HG03175 (cell line): Measurements from ENCODE around the gene USP49.
"Not testable (repeated sequence)": the region's sequence is repeated elsewhere in the genome, so short reads cannot be mapped to it uniquely, and the experiment has no call there.

ENCODE experiments used
- ATAC-seq: cut with Tn5 transposase; IDR thresholded peaks from one replicate; pipeline ENCODE4 v1.9.1; 2021; ENCODE audit warnings: mild to moderate bottlenecking, moderate library complexity; ENCODE audit not compliant: unreplicated experiment

Gene USP49

DNA sequence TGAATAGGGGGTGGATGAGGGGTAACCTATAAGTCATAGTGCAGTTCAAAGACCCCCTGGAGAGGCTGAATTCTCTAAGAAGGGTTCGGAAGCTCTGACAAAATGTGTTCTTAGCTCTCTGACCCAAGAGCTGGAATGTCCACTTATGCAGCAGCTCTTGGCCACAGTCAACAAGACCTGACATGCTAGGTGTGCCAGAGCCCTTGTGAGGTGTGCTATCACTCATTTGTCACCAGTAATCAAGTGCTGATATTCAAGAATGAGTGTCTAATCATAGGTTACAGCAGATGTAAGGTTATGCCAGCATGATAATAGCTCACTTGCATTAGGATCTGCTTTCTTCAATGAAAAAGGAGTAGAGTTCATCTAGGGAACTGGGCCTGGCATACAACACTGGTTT is 79.6 kb downstream of the USP49 start:
- no peak for ATAC-seq

DNA sequence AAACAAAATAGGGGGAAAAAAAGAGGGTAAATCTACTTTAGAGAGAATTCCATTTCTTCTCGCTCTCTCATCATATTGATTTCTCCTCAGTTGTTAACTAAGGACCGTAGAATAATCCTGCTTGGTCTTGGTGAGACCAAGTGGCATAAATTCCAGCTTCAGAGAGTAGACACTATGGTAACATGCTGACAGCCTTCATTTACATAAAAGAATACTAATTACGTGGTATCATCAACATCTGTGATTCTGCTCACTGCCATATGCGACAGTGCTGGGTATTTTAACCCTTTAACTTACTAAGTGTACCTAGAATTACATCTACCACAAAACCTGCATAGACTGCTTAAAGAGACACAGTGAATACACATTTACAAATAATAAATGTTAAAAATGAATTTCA is 80.5 kb downstream of the USP49 start:
- ATAC-seq = no peak

DNA sequence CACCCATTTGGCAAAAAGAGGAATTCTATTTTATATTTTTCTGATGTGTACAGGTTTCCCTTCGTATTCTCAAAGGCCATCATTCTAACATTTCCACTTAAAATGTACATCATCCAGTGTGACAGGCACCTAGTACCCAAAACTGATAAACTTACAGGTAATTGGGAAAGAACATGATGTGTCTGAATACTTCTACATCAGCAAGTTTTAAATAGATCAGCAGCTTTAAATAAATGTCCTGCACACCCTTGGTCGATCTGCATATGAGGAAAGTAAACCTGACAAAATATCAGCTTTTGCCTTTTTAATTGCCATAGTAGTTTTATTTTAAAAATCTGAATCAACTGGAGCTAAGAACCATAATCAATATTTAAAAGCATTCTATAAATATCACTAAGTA is 81.2 kb downstream of the USP49 start:
- ATAC-seq = no peak

DNA sequence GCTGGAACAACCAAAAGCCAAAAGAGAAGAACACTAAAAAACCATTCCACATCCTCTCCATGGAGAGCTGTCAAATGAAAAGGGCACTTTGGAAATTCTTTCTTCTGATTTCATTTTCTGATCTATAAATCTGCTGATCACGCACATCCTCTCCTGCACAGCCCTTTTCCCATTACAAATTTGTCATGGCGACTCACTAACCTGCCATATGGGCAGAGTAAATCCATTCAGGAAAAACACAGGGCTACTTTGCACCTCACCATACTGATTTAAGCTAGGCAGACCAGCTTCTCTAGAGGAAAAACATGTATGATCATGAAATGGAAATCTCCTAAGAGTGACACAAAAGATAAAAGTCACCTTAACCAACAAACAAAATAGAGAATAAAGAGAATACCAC is 81.7 kb downstream of the USP49 start:
- ATAC-seq = no peak

DNA sequence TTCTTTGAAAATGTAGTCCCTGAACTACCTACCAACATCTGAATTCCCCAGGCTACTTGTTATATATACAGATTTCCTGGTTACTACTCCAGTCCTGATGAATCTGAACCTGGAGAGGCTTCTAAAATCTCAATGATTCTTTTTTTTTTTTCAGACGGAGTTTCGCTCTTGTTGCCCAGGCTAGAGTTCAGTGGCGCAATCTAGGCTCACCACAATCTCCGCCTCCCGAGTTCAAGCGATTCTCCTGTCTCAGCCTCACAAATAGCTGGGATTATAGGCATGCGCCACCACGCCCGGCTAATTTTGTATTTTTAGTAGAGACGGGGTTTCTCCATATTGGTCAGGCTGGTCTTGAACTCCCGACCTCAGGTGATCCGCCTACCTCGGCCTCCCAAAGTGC is 83.2 kb downstream of the USP49 start:
- ATAC-seq = not testable (repeated sequence)

DNA sequence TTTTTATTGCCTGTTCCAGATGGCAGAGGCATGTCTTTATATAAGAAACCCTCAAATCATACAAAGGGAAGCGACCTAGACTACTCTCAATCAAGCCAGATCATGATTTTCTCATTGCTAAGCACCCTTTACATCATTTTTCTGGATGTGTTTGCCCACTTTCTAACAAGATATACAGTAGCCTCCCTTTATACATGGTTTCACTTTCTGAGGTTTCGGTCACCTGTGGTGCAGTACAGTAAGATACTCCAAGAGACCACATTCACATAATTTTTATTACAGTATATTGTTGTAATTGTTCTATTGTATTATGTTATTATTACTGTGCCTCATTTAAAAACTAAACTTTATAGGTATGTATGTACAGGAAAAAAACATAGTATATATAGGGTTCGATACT is 84.1 kb downstream of the USP49 start:
- ATAC-seq = no peak

DNA sequence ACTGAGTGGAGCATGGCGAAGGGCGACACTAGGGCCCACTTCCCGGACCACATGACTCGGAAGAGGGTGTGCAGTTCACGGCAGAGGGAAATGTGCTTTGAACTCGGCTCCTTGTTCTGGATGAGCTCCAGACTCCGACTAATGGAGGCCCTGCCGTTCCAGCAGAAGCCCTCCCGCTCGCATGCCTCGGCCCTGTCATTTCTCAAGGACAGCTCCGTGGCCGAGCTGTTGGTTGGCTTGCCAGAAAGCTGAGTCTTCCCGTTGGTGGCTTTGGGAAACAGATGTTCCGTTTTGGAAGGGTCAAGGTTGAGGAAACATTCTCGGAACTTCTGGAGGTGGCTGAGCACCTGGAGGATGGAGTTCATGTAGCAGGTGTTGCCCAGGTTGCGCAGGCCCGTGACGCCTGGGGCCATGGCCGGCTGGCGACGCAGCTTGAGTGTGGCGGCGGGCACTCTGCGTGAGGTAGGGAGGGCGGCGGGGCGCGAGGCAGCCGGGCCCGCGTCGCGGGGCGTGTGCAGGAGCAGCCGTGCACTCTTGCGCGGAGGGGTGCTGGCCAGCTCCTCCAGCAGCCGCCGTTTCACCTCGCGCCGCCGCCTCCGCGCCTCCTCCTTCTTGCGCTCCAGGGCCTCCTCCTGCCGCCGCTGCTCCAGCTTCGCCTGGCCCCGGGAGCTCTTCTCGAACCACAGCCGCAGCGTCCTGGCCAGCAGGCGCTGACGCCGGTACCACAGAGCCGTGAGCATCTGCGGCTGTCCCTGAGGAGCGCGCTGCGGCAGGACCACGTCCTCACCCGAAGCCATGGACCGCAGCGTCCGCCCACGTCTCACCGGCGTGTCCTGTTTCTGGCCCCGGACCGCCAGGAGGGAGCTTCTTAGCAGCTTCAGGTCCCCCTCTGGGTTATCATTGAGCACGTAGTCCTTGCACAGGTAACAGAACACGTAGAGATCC is 89.1 kb downstream of the USP49 start:
- ATAC-seq = no peak

DNA sequence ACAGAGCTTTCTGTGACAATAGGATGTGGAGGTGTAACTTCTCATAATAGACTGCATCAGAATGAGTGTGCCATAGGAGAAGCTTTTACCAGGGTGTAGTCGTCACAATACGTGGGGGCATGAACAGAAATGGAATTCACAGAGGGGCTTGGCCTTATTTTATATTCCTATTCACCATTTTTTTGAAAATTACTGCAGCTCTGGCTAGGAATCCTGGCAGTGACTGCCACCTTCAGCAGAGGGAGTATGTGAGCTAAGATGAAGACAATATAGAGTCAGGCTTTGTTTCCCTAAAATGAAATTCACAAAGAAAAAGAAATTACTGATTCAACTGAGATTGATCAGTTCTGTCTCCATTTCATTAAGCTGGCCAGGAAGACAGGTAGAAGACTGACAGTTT is 93.8 kb downstream of the USP49 start:
- no peak for ATAC-seq

DNA sequence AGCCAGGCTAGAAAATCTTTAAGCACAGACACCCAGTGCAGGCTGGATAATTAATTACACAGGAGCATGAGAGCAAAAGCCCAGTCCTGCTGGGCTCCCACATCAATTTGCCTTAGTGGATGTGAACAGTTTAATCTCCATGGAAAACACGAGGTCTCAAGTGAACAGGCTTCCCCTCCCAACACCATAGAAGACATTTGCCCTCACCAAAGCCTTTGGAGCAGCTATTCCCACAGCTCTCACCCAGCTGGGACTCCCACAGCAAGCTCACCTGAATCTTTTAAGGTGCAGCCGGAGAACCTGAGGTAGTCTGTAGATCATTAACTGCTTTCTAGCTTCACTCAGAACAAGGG is 95.6 kb downstream of the USP49 start:
- ATAC-seq = no peak

DNA sequence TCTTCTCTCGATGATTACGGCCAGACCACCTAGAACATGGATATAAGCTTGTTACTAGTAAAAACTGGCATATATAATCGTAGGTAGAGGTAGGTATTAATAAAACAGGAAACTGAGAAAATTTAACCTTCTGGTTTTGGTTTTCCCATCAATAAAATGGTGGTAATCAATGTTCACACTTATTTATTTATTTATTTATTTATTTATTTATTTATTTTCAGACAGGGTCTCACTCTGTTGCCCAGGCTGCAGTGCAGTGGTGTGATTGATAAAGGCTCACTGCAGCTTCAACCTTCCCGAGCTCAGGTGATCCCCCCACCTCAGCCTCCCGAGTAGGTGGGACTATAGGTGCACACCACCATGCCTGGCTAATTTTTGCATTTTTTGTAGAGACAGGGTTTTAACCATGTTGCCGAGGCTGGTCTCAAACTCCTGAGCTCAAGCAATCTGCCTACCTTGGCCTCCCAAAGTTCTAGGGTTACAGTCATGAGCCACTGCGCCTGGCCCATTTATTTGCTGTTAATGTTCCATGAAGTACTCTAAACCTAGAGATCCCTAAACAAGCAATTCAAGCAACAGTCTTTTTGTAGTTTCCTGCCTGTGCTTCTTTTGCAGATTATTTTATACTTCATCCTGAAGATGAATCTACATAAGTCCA is 96.1 kb downstream of the USP49 start:
- ATAC-seq = no peak

DNA sequence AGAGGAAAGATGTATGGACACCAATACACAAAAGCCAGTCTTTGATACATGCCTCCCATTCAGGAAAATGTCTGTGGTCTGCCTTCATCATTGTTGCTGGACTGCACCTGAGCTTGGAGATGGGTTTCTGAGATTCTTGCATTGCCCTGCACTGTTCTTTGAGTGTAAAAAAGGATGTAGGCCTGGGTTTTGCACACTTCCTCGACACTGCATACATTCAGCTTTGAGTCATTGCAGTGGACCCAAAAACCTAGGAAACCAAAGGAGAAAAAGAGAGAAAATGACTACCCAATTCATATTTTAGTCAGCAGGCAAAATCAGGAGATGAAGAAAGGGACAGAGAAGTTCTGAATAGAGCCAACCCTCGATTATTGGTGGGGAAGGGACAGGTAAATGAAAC is 98.7 kb downstream of the USP49 start:
- ATAC-seq = no peak

DNA sequence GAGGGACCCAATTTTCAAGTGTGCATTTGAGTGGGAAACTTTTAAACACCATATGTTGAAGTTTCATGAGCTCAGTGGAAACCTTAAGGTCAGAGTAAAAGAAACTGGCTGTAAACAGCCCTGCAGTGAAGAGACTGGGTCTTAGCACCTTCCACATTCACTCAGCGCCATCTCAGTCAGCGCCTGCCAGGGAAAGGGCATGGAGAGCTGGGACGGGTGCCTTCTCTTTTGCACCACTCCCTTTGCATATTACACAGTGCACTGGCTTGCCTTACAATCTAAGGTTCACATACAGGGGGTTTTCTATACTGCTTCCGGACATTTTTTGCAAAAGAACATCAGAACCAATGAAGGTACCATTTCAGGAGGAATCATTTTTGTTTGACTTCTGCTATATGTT is 103.2 kb downstream of the USP49 start:
- ATAC-seq = no peak

DNA sequence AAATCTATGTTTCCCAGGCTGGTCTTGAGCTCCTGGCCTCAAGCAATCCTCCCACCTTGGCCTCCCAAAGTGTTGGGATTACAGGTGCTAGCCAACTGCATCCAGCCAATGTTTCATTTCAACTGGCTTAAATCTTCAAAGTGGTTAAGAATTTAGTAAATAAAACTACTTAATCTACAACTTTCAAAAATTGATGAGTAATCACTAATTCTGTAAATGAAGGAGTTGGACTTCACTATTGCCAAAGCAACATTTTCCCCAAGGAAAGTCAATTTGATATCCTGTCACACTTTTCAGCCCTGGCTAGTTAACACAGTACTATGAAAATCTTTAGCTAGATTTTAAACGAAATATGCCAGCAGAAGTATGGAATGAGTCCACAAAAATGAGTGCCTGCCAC is 103.9 kb downstream of the USP49 start:
- ATAC-seq = no peak

DNA sequence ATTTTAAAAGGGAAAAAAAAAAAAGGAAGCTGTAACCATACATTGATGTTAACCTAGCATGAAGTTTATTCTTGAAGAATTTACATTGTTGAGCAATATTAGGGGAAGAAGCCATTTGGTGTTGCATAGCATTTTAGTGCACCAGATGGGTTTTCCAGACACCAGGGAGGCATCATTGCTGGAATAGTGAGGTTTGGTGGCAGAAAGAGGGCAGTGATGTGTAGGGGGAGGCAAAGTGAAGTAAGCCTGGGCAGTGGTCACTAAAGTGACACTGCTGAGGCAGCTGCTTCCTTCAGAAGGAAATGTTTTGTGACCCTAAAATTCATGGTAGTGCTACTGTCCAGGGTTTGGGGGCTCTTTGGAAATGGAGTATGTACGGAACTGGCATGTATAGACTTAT is 105.1 kb downstream of the USP49 start:
- no peak for ATAC-seq

DNA sequence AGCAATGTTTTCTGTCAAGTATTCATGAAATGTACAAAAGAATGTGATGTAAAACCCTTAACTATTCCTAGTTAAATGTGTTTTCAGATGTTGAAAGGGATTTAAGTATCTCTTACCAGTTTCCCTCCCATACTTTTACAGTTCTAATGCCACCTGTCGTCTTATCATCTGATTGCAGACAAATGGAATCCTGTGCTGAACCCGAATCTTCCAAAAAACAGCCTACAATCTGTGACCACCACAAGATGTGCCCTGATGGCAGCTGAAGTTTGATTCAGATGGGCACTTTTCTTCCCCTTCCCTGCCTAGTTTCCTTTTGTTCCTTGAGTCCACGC is 105.8 kb downstream of the USP49 start:
- no peak for ATAC-seq

DNA sequence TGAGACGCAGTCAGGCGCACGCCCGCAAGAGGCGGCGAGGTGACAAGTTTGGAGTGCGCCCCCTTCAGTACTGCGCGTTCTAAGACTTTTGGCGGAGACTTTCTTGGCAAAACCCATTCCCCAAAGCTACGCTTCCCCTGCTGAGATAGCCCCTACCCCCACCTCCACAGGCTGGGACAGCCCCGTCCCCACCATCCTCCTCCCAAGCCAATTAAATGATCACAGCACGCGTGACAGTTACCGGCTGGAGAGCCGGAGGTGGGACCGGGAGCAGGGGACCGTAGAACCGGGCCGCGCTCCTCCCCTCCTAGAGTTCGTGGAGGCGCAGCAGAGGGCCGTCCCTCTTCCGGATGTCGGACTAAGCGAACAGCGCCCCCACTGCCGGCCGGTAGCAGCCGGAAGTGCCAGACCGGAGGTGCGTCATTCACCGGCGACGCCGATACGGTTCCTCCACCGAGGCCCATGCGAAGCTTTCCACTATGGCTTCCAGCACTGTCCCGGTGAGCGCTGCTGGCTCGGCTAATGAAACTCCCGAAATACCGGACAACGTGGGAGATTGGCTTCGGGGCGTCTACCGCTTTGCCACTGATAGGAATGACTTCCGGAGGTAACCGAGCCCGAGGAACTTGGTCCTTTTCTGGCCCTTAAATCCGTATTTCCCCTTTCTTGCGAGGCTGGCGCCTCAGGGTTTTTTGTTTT is 107.8 kb downstream of the USP49 start, which contains the start of gene TOMM6:
Gene TOMM6, plus strand, starts transcription at position 476 of the 699 bp plus-strand sequence. Its CDS starts 4 bp downstream, at position 480.
- peak; percentile 79 for ATAC-seq

DNA sequence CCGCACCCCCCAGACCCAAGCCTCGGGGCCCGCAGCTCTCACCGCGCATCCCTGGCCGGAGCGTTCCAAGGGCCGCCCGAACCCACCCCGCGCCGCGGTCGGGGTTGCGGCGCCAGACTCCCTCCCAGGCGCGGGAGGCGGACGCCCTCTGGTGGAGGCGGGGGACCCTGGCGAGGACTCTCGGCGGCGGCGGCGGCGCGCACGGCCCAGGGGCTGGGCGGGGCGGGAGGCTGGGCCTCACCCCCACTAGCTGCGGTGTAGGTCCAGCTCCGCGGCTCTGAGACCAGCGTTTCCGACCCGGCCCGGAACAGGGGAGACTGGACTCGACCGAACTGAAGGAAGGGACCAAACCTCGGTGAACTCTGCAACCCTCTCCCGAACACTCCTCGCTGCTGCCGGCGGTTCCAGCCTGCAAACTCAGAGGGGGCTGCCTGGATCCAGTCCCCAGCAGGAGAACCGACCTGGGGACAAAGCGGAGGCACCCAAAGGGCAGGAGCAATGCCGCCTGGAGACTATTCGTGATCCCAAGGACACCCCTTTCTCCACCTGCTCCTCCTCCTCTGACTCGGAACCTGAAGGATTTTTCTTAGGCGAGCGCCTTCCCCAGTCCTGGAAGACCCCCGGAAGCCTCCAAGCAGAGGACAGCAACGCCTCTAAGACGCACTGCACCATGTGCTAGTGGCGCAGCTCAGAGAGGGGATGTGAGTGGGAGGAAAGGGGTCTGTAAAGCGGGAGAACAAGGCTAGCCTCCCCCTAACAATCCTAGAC is 108.5 kb downstream of the USP49 start:
- peak; percentile 64 for ATAC-seq

DNA sequence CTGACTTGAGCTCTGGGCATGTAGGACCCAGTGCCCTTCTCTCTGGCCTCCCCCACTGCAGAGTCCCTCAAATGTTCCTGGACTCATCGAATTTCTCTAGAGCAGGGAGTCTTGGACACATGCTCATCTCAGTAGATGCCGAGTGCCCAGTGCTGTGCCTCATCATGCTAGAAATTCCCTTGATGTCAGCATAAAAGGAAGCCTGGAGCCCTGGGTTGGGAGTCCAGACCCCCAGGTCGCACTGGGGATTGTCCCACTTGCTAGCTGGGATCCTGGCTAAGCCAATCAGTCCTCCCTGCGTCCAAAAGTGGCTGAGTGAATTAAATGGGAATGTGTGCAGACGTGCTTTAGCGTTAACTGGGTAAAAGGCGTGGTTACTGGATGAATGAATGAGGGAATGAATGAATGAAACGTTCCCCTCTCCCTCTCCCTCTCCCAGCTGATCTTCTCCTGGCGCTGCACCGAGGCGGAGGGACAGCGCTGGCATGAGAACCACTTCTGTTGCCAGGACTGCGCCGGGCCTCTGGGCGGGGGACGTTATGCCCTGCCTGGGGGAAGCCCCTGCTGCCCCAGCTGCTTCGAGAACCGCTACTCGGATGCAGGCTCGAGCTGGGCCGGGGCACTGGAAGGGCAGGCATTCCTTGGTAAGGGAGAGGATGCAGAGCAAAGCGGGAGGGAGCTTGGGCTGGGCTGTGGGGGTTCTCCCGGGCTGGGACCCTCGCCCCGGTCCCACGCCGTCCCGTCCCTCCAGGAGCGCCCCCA is 109.3 kb downstream of the USP49 start:
- no peak for ATAC-seq

DNA sequence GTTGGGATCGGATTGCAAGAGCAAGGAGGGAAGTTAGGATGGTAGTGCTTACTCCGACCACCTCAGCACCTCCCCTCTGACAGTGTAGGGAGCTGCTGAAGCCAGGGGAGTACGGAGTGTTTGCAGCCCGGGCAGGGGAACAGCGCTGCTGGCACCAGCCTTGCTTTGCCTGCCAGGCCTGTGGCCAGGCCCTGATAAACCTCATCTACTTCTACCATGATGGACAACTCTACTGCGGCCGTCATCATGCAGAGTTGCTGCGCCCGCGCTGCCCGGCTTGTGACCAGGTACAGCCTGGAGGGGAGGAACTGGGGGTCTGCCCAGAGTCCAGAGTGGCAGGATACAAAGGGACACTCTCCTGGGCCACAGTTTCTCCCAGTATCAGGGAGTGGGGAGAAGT is 109.9 kb downstream of the USP49 start:
- ATAC-seq = no peak

DNA sequence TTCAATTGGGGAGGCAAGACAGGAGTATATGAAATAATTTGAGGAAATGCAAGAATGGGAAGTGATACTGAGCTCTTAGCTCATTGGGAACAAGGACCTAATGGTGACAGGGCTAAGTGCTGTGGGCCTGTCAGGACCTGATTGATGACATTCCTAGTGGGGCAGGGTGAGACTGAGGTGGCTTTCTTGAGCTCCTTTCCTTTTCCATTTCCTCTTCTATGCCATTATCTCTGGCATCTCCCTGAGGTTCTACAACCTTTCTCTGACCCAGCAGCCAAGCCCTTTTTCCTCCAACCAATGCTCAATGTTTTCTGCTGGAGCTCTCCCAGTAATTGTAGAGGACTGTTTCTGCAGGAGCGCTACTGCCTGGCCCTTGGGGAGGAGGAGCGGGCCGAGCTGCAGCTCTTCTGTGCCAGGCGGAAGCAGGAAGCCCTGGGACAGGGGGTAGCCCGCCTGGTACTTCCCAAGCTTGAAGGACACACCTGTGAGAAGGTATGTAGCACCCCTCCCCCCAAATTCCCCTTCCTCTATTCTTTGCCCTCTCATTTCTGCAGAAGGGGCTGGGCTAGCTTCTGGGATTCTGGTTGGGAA is 110.5 kb downstream of the USP49 start:
- ATAC-seq = no peak
